Progenitor cell of endocrine pancreas (in vitro differentiated cells): ENCODE data around the gene KATNB1. TPM values are rescaled to one million over a fixed set of nuclear protein-coding genes. Genes with fewer than 3 reads are reported as not detected.
"Not testable (repeated sequence)": the region's sequence is repeated elsewhere in the genome, so short reads cannot be mapped to it uniquely, and the experiment has no call there.

Experiments used
- DNase-seq: peaks from one replicate; pipeline ENCODE4 v3.0.0; 2021; ENCODE audit warnings: low spot score; ENCODE audit not compliant: unreplicated experiment
- H3K27ac Mint-ChIP-seq: 2 replicates; pipeline ENCODE4 v1.8.0; 2021; ENCODE audit warnings: mild to moderate bottlenecking, moderate library complexity, mixed read lengths
- H3K27me3 Mint-ChIP-seq: 2 replicates; pipeline ENCODE4 v1.8.0; 2021; ENCODE audit warnings: mixed read lengths
- H3K36me3 Mint-ChIP-seq: 2 replicates; pipeline ENCODE4 v1.8.0; 2022; ENCODE audit warnings: mixed read lengths; ENCODE audit not compliant: insufficient read depth
- H3K4me1 Mint-ChIP-seq: 2 replicates; pipeline ENCODE4 v1.8.0; 2021; ENCODE audit warnings: low read depth, mixed read lengths
- H3K4me3 Mint-ChIP-seq: 2 replicates; pipeline ENCODE4 v1.8.0; 2021; ENCODE audit warnings: low read depth, mild to moderate bottlenecking, moderate library complexity, mixed read lengths
- H3K9me3 Mint-ChIP-seq: 2 replicates; pipeline ENCODE4 v1.8.0; 2021; ENCODE audit warnings: low read depth, mixed read lengths
- CTCF ChIP-seq: fragments of 200-600 bp; sonication (generic); IDR thresholded peaks from one replicate; pipeline ENCODE4 v1.5.0; 2021; ENCODE audit warnings: antibody characterized with exemption, mild to moderate bottlenecking; ENCODE audit not compliant: unreplicated experiment
- total RNA-seq: library from RNA; stranded (reverse); gene quantifications from 2 replicates; pipeline ENCODE4 v1.2.1, GENCODE V29; 2021

KATNB1 gene
- total RNA-seq, 1 donor from 2014 or later = 32.0 TPM

GRCh38 chr16:57788951-57789350 lies 53.4 kb downstream of the KATNB1 start:
- Mint-ChIP-seq H3K27me3 (peaks cover 3% of the 10 kb centered on the region), H3K36me3 (peaks cover 10% of the 10 kb centered on the region), H3K27ac (no peak overlapping the region), H3K4me1 (no peaks in the 10 kb centered on the region), H3K9me3 (no peaks in the 10 kb centered on the region), H3K4me3 (no peak overlapping the region)
- DNase-seq = no peak
- no peak for TF ChIP-seq CTCF

GRCh38 chr16:57791195-57791892 lies 55.8 kb downstream of the KATNB1 start:
- peaks cover 5% of the 10 kb centered on the region for H3K36me3 Mint-ChIP-seq
- H3K4me1 Mint-ChIP-seq = peaks cover 2% of the 10 kb centered on the region
- H3K27me3 Mint-ChIP-seq = no peaks in the 10 kb centered on the region
- no peaks in the 10 kb centered on the region for H3K9me3 Mint-ChIP-seq
- no peak overlapping the region for H3K27ac Mint-ChIP-seq
- no peak overlapping the region for H3K4me3 Mint-ChIP-seq
- no peak for TF ChIP-seq CTCF
- DNase-seq = no peak

- H3K4me3 Mint-ChIP-seq = no peak overlapping the region
- no peak overlapping the region for H3K27ac Mint-ChIP-seq
- peaks cover 5% of the 10 kb centered on the region for H3K36me3 Mint-ChIP-seq
- no peak for DNase-seq
- H3K9me3 Mint-ChIP-seq = no peaks in the 10 kb centered on the region
- H3K4me1 Mint-ChIP-seq = peaks cover 4% of the 10 kb centered on the region
- no peaks in the 10 kb centered on the region for H3K27me3 Mint-ChIP-seq
- no peak for TF ChIP-seq CTCF
These were observed 56.4 kb downstream of the KATNB1 start for GRCh38 chr16:57791893-57792461.

GRCh38 chr16:57794849-57795430 lies 59.4 kb downstream of the KATNB1 start:
- Mint-ChIP-seq H3K27ac (no peak overlapping the region), H3K36me3 (peaks cover 1% of the 10 kb centered on the region), H3K9me3 (no peaks in the 10 kb centered on the region), H3K27me3 (peaks cover 14% of the 10 kb centered on the region), H3K4me3 (no peak overlapping the region), H3K4me1 (peaks cover 28% of the 10 kb centered on the region)
- no peak for TF ChIP-seq CTCF
- no peak for DNase-seq

- Mint-ChIP-seq H3K27me3 (peaks cover 18% of the 10 kb centered on the region), H3K36me3 (peaks cover 1% of the 10 kb centered on the region), H3K27ac (peak overlapping the region; percentile 18), H3K9me3 (no peaks in the 10 kb centered on the region), H3K4me3 (no peak overlapping the region), H3K4me1 (peaks cover 31% of the 10 kb centered on the region)
- peak; percentile 51 for TF ChIP-seq CTCF
- no peak for DNase-seq
These were observed 59.9 kb downstream of the KATNB1 start for GRCh38 chr16:57795431-57795878.

GRCh38 chr16:57796014-57796413 lies 60.4 kb downstream of the KATNB1 start:
- H3K27ac Mint-ChIP-seq, DNase-seq, H3K4me3 Mint-ChIP-seq, H3K36me3 Mint-ChIP-seq, H3K9me3 Mint-ChIP-seq: not testable (repeated sequence)
- H3K27me3 Mint-ChIP-seq = peaks cover 20% of the 10 kb centered on the region
- peaks cover 33% of the 10 kb centered on the region for H3K4me1 Mint-ChIP-seq
